Right forelimb (tissue), 1 donor: ENCODE results near the gene TNP2.
"Not testable (repeated sequence)": the region's sequence is repeated elsewhere in the genome, so short reads cannot be mapped to it uniquely, and the experiment has no call there.

ENCODE experiments used
- DNase-seq: peaks from one replicate; pipeline ENCODE4 v3.0.0-alpha.2; 2018

TNP2 gene

DNA sequence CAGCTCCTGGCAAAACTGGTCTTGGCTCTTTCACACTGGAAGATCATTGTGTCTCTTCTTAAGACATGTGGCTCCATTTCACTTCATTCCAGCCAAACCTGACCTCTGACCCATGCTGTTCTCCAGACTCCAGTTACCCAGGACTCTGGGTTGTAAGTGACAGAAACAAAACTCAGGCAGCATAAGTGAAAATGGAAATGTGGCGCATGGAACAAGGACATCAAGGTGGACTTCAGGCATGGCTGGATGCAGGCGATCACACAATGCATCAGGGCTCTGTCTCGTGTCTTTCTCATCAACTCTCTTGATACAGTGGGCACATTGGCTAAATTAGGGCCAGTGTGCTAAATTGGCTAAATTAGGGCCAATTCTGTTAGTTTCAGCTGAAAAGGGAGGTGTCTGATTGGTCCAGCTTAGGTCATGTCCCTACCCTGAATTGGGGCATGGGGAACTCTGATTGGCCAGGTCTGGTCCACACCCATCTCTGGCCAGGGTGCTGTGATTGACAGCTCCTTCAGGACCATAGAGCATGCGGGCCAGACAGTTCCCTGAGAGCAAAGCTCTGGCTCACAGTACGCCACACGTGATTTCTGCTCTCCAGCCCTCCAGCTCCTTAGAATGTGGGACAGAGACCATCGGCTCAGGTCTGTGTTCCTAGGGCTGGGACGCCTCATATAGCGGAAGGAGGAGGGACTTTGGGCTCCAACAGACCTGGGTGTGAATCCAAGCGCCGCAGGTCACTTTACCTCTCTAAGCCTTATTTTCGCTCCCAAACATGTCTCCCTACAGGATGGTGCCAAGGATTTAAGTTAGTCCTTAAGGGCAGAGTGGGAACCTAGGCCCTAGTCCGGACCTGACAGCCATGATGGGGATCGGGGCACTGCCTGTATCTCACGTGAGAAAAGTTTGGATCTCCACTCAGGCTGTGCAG lies 30.6 kb downstream of the TNP2 start:
- DNase-seq, result no peak

DNA sequence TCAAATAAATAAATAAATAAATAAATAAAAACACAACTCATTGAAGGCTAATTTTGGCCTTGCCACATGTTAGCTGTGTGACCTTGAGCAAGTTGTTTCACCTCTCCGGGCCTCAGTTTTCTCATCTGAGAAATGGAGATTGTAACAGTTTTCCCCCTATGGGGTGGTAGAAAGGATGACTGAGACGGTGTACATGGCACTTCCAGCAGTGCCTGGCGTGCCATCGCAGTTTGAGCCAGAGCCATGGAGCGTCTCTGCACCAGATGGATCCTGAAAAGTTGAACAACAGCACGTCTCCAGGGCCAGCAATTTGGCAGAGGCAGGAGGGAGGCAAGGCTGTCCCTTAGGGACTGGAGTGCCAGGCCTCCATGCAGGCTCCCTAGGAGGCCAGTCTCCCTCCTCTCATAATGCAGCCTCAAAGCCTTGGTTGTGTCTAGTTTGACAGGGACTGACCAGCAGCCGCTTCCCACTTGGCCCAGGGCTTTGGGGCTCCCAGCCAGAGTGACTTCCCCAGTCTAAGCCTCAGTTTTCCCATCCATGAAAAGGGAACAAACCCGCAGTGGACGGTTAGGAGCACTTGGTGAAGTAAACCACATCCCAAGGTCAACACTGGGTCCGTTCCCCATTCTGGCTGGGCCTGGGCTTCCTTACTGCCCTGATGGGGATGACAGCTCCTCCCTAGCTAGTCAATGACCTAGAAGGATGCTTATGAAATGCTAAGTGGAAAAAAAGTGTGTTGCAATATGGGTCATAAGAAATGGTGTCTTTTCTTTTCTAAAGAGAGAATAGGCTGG lies 32.5 kb downstream of the TNP2 start:
- DNase-seq, result no peak

DNA sequence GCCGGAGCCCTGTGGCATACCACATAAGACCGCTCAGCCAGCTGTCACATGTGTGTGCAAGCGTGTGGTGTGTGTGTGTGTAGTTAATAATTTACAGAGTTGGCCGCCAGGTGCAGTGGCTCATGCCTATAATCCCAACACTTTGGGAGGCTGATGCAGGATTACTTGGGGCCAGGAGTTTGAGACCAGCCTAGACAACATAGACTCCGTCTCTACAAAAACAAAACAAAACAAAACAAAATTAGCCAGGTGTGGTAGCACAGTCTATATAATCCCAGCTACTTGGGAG lies 33.5 kb downstream of the TNP2 start:
- DNase-seq, result no peak

DNA sequence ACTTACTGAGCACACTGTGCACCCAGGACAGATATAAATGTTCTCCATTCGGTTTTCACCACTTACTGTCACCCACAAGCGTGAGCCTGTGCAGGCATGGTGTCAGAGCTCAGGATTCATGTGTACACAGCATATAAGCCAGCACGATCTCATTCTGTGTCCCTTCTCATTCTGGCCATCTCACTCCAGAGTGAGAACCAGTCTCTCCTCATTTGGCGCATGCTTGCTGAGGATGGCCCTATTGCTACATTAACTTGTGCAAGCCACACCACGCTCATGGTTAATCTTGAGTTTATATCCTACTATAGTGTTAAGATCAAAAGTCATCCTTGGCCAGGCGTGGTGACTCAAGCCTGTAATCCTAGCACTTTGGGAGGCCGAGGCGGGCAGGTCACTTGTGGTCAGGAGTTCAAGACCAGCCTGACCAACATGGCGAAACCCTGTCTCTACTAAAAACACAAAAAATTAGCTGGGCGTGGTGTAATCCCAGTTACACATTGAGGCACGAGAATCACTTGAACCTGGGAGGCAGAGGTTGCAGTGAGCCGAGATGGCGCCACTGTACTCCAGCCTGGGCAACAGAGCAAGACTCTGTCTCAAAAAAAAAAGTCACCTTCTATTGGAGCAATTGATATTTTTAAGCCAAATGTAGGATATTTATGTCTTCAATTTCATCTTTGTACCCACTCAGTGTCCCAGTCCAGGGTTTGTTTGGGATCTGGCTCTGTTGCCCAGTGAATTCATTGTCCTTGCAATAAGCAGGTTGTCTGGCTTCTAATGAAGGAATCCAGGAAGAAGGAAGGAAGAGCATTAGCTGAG lies 34.0 kb downstream of the TNP2 start:
- DNase-seq, result no peak

DNA sequence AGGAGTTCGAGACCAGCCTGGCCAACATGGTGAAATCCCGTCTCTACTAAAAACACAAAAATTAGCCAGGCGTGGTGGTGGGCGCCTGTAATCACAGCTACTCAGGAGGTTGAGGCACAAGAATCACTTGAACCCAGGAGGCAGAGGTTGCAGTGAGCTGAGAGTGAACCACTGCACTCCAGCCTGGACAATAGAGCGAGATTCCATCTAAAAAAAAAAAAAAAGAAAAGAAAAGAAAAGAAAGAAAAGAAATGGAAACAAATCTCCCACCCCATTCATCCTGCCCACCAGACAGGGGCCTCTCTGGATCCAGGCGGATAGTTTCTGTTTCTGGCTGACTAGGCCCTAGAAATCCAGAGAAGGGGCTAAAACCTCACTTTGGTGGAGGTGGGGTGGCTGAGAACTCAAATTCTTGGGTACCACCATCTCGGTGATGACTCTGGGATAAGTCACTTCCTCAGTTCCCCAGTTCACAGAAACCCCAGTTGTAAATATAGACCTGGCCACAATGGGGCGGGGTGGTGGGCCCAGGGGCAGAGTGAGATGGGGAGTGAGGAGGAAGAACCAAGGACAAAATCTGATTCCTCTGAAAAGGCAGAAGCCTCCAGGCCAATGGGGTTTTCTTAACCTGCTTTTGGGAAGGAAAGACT lies 35.3 kb downstream of the TNP2 start:
- no peak for DNase-seq

DNA sequence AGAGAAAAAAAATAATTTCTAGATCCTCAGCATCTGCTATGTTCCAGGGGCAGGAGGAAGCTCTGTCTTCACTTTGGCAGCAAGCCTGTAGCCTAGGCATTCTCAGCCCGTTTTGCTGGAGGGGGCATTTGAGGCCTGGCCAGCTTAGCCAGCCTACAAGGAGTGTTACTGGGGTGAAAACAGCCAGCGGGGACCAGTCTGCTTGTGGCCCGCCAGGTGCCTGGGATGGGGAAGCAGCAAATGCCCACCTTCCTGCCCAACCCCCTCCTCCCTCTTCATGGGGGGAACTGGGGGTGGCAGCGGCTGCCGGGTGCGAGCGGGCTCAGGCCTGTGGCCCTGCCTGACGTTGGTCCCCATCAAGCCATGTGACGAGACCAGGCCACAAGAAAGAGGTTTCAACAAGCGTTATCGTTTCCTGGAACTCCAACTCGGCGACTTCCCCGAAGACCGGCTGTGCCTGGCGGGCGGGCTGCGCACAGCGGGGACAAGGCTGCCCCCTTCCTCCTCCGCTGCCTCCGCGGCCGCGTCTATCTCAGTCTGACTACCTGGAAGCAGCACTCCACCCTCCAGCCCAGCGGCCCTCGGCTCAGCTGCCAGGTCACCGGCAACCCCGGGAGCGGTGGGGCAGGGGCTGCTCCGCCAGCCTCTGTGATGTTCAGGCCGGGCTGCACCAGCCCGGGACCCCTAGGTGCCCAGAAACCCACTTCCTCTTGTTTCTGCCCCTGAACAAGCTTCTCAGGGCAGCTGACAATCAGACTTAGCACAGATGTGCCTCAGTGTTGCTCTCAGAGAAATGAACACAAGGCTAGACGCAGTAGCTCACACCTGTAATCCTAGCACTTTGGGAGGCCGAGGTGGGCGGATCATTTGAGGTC lies 36.0 kb downstream of the TNP2 start:
- no peak for DNase-seq

DNA sequence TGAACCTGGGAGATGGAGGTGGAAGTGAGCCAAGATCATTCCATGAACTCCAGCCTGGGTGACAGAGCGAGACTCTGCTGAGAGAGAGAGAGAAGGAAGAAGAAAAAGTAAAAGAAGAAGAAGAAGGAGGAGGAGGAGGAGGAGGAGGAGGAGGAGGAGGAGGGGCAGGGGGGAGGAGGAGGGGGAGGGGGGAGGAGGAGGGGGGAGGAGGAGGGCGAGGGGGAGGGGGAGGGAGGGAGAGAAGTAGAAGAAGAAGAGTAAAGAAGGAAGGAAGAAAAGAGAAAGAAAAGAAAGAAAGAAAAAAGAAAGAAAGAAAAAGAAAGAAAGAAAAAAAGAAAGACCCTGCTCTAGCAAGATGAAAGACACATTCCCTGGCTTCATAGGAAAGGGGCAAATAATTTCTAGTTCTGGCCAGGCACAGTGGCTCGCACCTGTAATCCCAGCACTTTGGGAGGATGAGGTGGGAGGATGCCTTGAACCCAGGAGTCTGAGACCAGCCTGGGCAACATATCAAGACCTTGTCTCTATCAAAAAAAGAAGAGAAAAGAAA lies 36.7 kb downstream of the TNP2 start:
- no peak for DNase-seq

DNA sequence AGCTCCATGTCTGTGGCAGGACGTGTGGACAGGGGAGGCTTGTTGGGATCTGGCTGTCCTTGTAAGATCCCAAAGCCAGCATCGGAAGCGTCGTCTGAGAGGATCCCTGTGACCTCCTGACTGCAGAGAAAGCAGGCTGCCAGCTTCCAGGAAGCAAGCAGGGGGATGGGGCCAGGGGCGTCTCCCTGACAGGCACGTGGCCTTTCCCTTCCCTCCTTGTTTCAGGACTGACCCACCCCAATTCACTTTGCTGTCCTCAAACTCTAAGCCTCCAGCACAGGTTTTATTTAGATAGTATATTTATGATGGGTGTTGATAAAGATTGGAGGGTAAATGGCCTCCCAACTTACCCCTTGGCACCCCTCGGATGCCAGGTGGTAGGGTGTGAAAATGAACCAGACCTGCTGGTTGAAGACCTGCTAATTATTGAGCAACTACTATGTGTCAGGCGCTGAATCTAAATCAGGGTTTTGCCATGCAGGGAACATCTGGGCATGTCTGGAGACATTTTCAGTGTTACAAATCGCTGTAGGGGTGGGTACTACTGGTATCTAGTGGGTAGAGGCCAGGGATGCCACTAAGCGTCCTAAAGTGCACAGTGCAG lies 37.7 kb downstream of the TNP2 start:
- DNase-seq, result no peak

DNA sequence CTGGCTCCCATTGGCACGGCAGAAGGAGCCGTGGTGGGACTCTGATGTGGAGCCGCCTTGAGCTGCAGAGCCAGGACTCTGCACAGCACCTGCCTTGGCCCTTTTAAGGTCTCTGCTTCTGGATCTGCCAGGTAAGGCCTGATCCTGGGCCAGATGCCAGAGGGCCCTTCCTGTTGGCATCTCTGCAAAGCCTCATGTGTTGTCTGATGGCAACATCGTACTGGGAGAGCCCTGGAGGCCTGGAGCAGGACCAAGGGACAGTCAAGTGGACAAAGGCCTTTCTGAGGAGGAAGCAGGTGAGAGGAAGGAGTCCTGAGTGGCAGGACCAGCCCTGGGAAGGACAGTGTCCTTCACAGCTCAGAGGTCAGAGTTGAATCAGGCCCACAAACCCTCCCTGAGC lies 39.2 kb downstream of the TNP2 start:
- DNase-seq, result no peak

DNA sequence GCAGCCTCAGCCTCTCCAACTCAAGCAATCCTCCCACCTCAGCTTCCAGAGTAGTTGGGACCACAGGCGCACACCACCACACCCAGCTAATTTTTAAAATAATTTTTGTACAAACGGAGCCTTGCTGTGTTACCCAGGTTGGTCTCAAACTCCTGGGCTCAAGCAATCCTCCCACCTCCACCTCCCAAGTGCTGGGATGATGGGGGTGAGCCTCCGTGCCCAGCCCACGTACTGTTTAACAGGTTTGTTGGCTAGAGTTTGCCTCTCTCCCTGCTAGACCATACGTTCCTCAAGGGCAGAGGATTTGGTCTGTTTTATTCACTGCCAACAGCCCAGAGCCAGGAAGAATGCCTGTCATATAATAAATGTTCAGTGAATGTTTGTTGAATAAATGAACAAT lies 39.7 kb downstream of the TNP2 start:
- no peak for DNase-seq

DNA sequence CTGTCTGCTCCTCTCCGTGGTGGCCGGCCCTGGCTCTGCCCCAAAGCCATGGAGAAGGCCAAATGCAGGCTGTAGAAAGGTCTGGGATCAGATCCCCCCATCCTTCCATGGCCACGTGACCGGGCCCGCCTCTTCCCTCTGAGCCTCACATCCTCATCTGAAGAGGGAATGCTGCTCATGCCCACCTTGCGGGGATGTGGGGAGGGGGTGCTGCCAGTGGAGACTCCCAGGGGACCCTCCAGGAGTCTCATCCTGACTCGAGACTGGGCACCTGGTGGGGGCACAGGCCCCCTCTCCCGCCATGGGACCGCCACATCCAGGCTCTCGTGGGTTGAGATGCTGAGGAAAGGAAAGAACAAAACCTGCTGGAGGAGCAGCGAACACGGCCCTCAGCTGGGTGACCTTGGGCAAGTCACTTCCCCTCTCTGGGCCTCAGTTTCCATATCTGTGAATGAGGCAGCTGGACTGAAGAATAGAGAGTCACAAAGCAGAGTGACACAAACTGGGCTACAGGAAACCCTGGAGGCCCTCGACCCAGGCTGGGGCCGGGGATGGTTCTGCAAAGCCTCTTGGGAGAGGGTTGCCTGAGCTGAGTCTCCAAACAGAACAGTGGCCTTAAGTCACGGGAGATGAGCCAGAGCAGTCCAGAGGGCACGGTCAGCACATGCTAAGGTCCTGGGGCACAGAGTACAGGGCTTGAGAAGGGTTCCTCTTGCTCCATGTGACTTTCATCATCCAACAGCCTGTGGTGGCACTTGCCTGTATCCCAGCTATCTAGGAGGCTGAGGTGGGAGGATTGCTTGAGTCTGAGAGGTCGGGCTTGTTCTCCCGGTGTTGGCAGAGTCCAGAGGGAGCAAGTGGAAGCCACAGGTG lies 43.2 kb downstream of the TNP2 start:
- DNase-seq, result no peak

DNA sequence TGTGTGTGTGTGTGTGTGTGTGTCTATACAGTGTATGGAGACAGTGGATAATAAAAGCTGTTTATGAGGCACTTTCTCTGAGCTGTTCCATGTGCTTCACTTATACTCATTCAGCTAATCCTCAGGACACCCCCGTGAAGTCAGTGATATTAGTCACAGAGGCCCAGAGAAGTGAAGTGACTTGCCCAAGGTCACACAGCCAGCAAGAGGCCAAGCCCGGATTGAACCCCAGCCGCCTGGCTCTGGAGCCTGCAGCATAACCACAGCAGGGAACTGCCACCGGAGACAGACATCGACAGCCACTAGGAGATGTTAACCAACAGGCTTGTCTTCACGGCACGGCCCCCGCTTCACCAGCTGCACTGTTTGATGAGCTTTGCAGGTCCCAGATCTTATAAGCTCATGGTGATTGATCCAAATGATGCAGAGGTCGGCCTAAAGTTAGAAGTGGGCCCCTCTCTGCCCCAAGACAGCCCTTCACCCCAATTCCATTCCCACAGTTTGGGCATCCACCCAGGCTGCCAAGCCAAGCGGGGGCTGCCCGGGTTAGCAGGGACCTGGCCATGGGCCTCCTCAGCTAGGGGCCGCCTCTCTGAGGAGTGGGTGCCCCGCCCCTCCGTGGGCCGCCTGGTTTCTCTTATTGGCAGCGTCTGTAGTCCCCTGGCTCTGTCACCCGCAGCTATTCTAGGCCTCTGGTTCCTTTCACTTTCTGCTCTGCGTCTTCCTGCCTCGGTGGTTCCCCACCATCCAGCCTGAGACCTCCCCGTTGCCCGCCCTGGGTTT lies 44.0 kb downstream of the TNP2 start:
- DNase-seq, result no peak

DNA sequence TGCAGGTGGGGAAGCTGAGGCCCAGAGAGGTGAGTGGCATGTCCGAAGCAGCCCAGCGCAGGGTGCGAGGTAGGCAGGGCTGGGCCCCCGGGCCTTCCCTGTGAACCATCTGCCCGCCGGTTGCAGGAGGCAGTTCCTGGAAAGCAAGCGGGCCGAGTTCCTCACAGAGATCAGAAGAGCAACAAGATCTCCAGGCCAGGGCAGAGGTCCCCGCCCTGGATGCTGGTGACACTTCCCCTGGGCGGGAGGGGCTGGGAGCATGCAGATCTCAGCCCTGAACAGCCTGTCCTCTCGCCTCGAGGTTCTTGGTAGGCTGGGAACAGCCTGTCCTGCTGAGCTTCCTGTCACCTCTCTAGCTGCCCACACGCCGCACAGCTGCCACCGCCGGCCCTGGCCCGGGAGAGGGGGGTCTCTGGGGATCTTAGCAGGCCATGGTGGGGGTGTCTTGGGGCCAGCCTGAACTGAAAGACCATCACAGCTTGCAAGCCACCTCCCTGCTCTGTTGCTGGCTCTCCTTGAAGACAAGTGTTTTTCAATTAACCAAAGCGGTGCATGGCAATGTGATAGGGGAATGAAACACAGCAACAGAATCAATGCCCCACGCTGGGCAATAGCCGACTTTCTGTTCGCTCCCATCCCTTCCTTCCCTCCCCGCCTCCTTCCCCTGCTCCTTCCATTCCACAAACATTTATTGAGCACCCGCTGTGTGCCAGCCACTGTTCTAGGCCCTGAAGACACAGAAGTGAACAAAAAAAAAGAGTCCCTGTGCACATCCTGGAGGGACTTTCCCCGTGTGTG lies 44.8 kb downstream of the TNP2 start:
- no peak for DNase-seq

DNA sequence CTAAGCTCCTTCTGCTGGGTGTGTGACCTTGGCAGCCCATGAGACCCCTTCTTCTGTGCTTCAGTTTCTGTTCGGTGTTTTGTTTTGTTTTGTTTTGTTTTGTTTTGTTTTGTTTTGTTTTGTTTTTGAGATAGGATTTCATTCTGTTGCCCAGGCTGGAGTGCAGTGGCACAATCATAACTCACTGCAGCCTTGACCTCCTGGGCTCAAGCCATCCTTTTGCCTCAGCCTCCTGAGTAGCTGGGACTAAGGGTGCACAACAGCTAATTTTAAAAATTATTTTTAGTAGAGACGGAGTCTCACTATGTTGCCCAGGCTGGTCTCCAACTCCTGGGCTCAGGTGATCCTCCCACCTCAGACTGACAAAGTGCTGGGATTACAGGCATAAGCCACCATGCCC lies 48.6 kb downstream of the TNP2 start:
- not testable (repeated sequence) for DNase-seq

DNA sequence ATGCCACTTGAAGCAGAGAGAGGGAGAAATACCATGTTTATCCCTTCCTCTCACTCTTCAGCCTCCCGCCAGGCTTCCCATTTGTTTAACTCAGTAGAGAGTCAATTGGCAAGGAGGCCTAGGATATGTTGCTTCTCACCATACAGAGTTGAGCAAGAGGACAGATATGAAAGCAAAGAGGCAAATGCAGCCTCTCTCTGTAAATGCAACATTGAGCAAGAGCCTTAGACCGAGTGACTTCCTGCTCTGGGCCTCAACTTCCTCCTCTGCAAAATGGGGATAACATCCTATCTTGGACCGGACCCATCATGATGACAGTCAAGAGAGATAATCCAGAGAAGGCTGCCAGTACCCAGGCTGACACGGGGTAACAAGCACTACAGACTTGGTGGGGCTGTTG lies 49.9 kb downstream of the TNP2 start:
- DNase-seq, result no peak

DNA sequence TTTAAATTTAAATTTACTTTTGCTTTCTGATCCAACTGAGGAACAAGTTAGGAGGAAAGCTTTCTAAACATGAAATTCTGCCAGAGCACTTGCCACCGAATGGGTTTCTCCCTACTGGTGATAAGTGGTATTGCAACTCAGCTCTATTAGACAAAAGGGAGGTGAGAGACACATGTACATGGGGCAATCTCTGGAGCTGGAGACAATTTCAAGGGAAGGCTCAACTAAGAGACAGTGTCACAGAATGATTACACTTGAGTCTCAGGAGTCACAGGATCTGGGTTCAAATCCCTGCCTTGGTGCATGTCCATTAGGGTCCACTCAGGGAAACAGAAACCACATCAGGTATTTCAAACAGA lies 50.5 kb downstream of the TNP2 start:
- no peak for DNase-seq
